Placental pericyte (primary cell): ENCODE results near the gene POLR2J2. TPM values are rescaled to one million over a fixed set of nuclear protein-coding genes. Genes with fewer than 3 reads are reported as not detected.

Source experiments
- small RNA-seq: library from RNA; depleted of rRNA; stranded (forward); fragments of <200 nt; gene quantifications from one replicate; pipeline ENCODE3, GENCODE V24; 2012; ENCODE audit warnings: low replicate concordance
- total RNA-seq: library from RNA; depleted of rRNA; stranded (reverse); fragments of >200 nt; gene quantifications from 2 replicates; pipeline ENCODE4 v1.2.3, GENCODE V29; 2012

POLR2J2 gene
- 3.9 and 7.7 TPM in 2 replicates for total RNA-seq

DNA sequence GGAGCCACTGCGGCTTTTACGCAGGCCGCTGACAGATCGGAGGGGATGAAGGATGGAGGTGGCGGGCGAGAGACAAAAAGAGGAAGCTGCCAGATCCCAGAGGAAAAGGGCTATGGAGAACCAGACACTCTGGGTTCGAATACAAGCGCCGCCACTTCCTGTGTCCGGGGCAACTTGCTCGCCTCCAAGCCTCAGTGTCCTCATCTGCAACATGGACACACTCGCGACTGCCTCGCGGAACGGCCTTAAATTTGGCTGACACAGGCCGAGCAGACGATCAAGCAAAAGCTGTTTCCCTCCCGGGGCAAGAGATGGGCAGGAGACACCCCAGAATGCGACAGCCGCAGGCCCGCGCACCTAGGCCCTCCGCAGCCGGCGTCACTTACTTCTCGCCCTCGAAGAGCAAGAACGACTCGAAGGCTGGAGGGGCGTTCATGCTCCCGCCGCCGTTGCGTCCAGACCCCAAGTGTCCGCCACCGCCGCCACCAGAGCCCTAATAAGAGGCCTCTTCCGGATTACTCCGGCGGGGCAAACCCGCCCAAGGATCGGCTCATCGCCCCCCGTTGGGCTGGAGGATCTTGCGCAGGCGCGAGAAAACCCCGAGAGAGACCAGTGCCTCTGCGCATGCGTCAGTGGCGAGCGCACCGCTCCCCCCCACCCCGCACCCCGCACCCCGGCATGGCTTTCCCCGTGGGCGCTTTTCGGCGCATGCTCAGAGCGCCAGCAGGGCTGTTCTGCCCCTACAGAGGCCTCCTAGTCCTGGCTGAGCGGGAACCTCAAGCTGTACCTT, at the start of gene POLR2J2:
Gene POLR2J2, minus strand, starts transcription at position 498 of the 790 bp plus-strand sequence. Its CDS starts 62 bp downstream, at position 436.

DNA sequence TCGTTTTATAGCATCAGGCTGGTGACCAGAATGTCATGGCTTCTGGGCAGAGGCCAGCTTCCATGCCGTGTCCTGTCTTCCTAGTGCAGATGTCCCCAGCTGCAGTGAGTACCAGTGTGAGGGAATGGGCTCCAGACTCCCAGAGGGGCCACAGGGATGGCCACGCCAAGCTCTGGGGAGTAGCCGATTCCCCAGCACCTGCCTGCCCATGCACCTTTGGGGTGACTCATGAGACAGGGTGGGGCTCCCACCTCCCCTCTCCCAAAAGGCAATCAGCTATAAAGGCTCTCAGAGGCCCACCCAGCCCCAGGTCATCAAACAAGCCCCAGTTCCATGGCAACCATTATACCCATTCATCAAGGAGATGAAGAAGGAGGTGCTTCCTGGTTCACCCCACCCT, 21.5 kb downstream of the POLR2J2 start, which contains the start of gene SPDYE2B:
Gene SPDYE2B, plus strand, starts transcription at position 396 of the 400 bp plus-strand sequence. CDS start 2,030 bp downstream, outside the sequence.

DNA sequence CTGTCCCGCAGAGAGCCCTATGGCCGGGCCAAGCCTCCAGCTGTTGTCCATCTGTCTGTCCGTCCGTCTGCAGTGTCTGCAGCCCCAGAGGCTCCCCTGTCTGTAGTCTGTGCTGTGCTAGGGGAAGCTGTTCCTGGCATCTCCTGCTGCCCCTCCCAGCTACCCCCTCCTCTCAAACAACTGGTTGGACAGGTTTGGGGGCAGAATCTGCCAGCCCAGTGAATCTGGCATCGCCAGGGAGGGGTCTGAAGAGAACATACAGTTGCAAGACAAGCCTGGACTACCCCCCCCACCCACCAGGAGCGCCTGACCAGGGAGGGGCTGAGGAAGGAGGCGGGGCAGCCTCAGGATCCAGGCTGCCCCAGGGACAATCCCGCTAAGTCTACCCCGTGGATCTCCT, 28.8 kb downstream of the POLR2J2 start, which contains the start of gene UPK3BL1:
Gene UPK3BL1, minus strand, starts transcription at position 101 of the 400 bp plus-strand sequence. Its CDS starts 50 bp downstream, at position 51.

DNA sequence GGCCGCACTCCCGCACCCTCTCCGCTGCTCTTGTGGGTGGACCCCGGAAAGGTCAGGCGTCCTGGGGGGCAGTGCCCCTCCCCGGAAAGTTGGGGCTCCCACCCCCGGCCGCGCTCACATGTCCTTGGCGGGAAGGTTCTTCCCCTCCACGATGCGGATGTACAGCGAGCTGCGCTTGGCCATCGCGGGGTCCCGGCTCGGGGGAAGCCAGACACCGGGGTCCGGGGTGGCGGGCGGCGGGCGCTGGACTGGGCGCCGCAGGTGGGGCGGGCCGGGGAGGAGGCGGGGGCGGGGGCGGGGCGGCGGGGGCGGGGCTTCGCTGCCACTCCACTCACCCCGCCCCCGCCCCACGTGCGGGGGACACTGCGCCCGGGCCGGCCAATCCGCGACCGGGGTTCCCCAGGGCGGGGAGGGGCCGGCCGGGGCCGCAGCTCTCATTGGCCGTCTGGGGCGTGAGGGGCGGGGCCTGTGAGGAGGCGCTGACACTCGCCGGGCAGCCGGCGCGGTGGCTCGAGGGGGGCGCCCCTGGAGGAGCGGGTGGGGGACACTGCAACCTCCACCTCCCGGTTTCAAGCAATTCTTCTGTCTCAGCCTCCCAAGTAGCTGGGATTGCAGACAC, 54.8 kb downstream of the POLR2J2 start, which contains the start of gene RASA4:
Gene RASA4, minus strand, starts transcription at position 250 of the 619 bp plus-strand sequence. Its CDS starts 67 bp downstream, at position 183.

Small RNAs within 50 kb of the gene (small RNA-seq; reads per million reads assigned to genes)
- gene AC105052.3 (not detected), gene UPK3BL1 (not detected)

Other genes starting within 250 kb of the POLR2J2 start
- gene ORAI2, start 238.1 kb downstream of the POLR2J2 start, total RNA-seq = 79.9 and 94.8 TPM in 2 replicates
- gene ALKBH4, start 206.8 kb downstream of the POLR2J2 start, total RNA-seq = 13.6 and 14.9 TPM in 2 replicates
- 26.9 and 44.8 TPM in 2 replicates for gene LRWD1, start 206.7 kb downstream of the POLR2J2 start, total RNA-seq
- gene POLR2J, start 192.7 kb downstream of the POLR2J2 start, total RNA-seq = 17.9 and 25.2 TPM in 2 replicates
- gene RASA4B, start 153.9 kb downstream of the POLR2J2 start, total RNA-seq = 0.44 and 1.4 TPM in 2 replicates
- gene UPK3BL2, start 128.0 kb downstream of the POLR2J2 start, total RNA-seq = 1.3 and 2.1 TPM in 2 replicates
- not detected in 2 replicates for gene SPDYE2, start 120.4 kb downstream of the POLR2J2 start, total RNA-seq
- gene POLR2J3, start 99.1 kb downstream of the POLR2J2 start, total RNA-seq = 36.1 and 48.8 TPM in 2 replicates
- 2.2 and 4.4 TPM in 2 replicates for gene RASA4, start 54.9 kb downstream of the POLR2J2 start, total RNA-seq
- 9.6 and 10.5 TPM in 2 replicates for gene UPK3BL1, start 28.9 kb downstream of the POLR2J2 start, total RNA-seq
- gene SPDYE2B, start 21.3 kb downstream of the POLR2J2 start, total RNA-seq = not detected in 2 replicates
- 7.0 and 12.6 TPM in 2 replicates for gene FAM185A, start 77.3 kb upstream of the POLR2J2 start, total RNA-seq
- 5.7 and 49.7 TPM in 2 replicates for gene LRRC17, start 241.3 kb upstream of the POLR2J2 start, total RNA-seq